Gastrocnemius medialis (tissue), 4 donors: ENCODE measurements around the gene SPATA24. TPM values are rescaled to one million over a fixed set of nuclear protein-coding genes. Genes with fewer than 3 reads are reported as not detected.
"Not testable (repeated sequence)": the region's sequence is repeated elsewhere in the genome, so short reads cannot be mapped to it uniquely, and the experiment has no call there.

Experiments
- ATAC-seq, 2 donors: fragments of 150-250 bp; one replicate each; pipeline ENCODE4 v1.9.1; 2016
- DNase-seq, 2 donors: peaks; one replicate each; pipeline ENCODE4 v3.0.0-alpha.2; 2019
- H3K27ac ChIP-seq, 4 donors: fragments of 200-600 bp; sonication (generic); 1 replicate in 1 of 4; 2 replicates in 3 of 4; pipeline ENCODE4 v1.5.1; 2016 to 2018; ENCODE audit warnings: mild to moderate bottlenecking in 2 of 4, moderate library complexity in 1 of 4
- H3K27me3 ChIP-seq, 3 donors: fragments of 200-600 bp; sonication (generic) in 2 of 3; 1 replicate in 1 of 3; 2 replicates in 2 of 3; pipeline versions ENCODE4 v1.5.1 to v1.6.0; 2016 to 2019; ENCODE audit warnings: mild to moderate bottlenecking in 1 of 3, moderate library complexity in 1 of 3
- H3K36me3 ChIP-seq, 2 donors: fragments of 200-600 bp; sonication (generic) in 1 of 2; one replicate each; pipeline ENCODE4 v1.5.1; 2017 to 2018
- H3K4me1 ChIP-seq, 2 donors: fragments of 200-600 bp; sonication (generic) in 1 of 2; one replicate each; pipeline ENCODE4 v1.5.1; 2016 to 2017; ENCODE audit warnings: mild to moderate bottlenecking in 2 of 2
- H3K4me3 ChIP-seq, 4 donors: fragments of 200-600 bp; sonication (generic) in 3 of 4; 1 replicate in 1 of 4; 2 replicates in 3 of 4; pipeline ENCODE4 v1.5.1; 2016 to 2019; ENCODE audit warnings: mild to moderate bottlenecking in 2 of 4
- H3K9me3 ChIP-seq, 3 donors: fragments of 200-600 bp; sonication (generic) in 2 of 3; 1 replicate in 1 of 3; 2 replicates in 2 of 3; pipeline ENCODE4 v1.5.1; 2016 to 2019
- POLR2A ChIP-seq, 2 donors: fragments of 450-650 bp; IDR thresholded peaks; one replicate each; pipeline ENCODE4 v1.6.1; 2017; ENCODE audit warnings: antibody characterized with exemption in 2 of 2, mild to moderate bottlenecking in 2 of 2, moderate library complexity in 2 of 2
- in situ Hi-C, 4 donors: fragments of 200-750 bp; cut with MboI; loops; one replicate each; pipeline versions ENCODE4 v1.15.0 to v1.8.0; 2017; ENCODE audit warnings: low sequenced_read_pairs in 4 of 4
- intact Hi-C: fragments of 100-400 bp; cut with DNase I; formaldehyde crosslinking; loops from one replicate; pipeline ENCODE4 v1.15.1; 2023; ENCODE audit warnings: low total_unique reads
- total RNA-seq, 4 donors: library from RNA; depleted of rRNA; stranded (reverse); fragments of >200 nt; gene quantifications; one replicate each; pipeline versions ENCODE4 v1.1.0 to v1.2.3, GENCODE V29; 2016
- TF ChIP-seq, protein P1 (sequence below), 5 experiments: fragments of 450-650 bp in 3 of 5; fragments of 200-600 bp in 2 of 5; sonication (generic) in 2 of 5; IDR thresholded peaks in 4 of 5; conservative IDR thresholded peaks in 1 of 5; 1 replicate in 4 of 5; 2 replicates in 1 of 5; pipeline ENCODE4 v1.5.1; 2016 to 2019; ENCODE audit warnings: antibody characterized with exemption in 5 of 5, mild to moderate bottlenecking in 3 of 5, moderate library complexity in 3 of 5

The SPATA24 gene
- total RNA-seq, 4 donors from 2014 or later, result 6.8 to 24.1 (median 12.5) TPM

DNA sequence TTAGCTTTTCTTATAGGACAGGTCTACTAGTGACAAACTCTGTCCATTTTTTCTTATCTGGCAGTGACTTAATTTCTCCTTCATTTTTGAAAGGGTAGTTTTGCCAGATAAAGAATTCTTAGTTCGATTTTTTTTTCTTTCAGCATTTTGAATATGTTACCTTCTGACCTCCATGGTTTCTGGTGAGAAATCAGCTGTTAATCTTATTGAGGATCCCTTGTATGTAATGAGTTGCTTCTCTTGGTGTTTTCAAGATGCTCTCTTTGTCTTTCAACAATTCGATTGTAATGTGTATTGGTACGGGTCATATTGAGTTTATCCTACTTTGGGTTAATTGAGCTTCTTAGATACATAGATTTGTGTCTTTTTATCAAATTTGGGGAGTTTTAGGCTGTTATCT lies 49.7 kb downstream of the SPATA24 start:
- Histone ChIP-seq H3K27me3 (no peaks in the 10 kb centered on the region), H3K4me1 (peaks cover 22 to 37% of the 10 kb centered on the region in 2 donors), H3K4me3 (no peak overlapping the region), H3K9me3 (no peaks in the 10 kb centered on the region), H3K27ac (no peak overlapping the region), H3K36me3 (no peaks in the 10 kb centered on the region)
- in situ Hi-C loops, result no loop called here
- DNase-seq, result no peak
- ATAC-seq, result no peak
- intact Hi-C loops, result no loop called here
- no peak for TF ChIP-seq POLR2A (IDR thresholded peaks at IDR 0.05)
- TF ChIP-seq, protein P1, sequence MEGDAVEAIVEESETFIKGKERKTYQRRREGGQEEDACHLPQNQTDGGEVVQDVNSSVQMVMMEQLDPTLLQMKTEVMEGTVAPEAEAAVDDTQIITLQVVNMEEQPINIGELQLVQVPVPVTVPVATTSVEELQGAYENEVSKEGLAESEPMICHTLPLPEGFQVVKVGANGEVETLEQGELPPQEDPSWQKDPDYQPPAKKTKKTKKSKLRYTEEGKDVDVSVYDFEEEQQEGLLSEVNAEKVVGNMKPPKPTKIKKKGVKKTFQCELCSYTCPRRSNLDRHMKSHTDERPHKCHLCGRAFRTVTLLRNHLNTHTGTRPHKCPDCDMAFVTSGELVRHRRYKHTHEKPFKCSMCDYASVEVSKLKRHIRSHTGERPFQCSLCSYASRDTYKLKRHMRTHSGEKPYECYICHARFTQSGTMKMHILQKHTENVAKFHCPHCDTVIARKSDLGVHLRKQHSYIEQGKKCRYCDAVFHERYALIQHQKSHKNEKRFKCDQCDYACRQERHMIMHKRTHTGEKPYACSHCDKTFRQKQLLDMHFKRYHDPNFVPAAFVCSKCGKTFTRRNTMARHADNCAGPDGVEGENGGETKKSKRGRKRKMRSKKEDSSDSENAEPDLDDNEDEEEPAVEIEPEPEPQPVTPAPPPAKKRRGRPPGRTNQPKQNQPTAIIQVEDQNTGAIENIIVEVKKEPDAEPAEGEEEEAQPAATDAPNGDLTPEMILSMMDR (IDR thresholded peaks at IDR 0.05 in 4 of 5, conservative IDR thresholded peaks at IDR 0.05 in 1 of 5), result no peak

DNA sequence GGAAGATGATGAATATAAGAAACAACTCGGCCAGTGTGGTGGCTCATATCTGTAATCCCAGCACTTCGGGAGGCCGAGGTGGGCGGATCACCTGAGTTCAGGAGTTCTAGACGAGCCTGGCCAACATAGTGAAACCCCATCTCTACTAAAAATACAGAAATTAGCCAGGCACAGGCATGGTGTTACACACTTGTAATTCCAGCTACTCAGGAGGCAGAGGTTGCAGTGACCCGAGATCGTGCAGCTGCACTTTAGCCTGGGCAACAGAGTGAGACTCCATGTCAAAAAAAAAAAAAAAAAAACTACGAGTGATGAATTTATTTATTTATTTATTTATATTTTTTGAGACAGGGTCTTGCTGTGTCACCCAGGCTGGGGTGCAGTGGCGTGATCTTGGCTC lies 56.0 kb downstream of the SPATA24 start:
- intact Hi-C loops, DNase-seq, H3K27me3 ChIP-seq, H3K27ac ChIP-seq, H3K9me3 ChIP-seq, H3K4me3 ChIP-seq, H3K36me3 ChIP-seq, ATAC-seq: not testable (repeated sequence)
- in situ Hi-C loops, result loop anchor here in 1 of 4 donors (10.0 kb wide), 1 partner anchor 53 kb away; the partner anchor contains the start of gene MATR3
- H3K4me1 ChIP-seq, result peaks cover 46 to 56% of the 10 kb centered on the region in 2 donors

Other genes starting within 250 kb of the SPATA24 start
- 10 to 100 TPM; 36.6 to 52.6 (median 48.2) TPM for gene SIL1, start 205.7 kb downstream of the SPATA24 start, total RNA-seq
- 100 to 1,000 TPM; 115 to 188 (median 156) TPM for gene MATR3, start 110.3 kb downstream of the SPATA24 start, total RNA-seq
- gene PAIP2, start 62.2 kb downstream of the SPATA24 start, total RNA-seq, result 100 to 1,000 TPM; 111 to 148 (median 126) TPM
- gene SLC23A1, start 20.8 kb downstream of the SPATA24 start, total RNA-seq, result not detected
- under 1 TPM in 1 of 4 donors, not detected in 3; 0.46 TPM for gene MZB1, start 14.2 kb downstream of the SPATA24 start, total RNA-seq
- gene PROB1, start 9.0 kb downstream of the SPATA24 start, total RNA-seq, result 10 to 100 TPM; 26.8 to 81.4 (median 52.9) TPM
- 10 to 100 TPM in 3 of 4 donors, 1 to 10 TPM in 1; 5.1 to 21.7 (median 13.3) TPM for gene DNAJC18, start 35.4 kb upstream of the SPATA24 start, total RNA-seq
- gene ECSCR, start 58.7 kb upstream of the SPATA24 start, total RNA-seq, result 1 to 10 TPM; 5.4 to 8.9 (median 6.9) TPM
- not detected for gene SMIM33, start 66.9 kb upstream of the SPATA24 start, total RNA-seq
- 10 to 100 TPM; 10.1 to 12.5 (median 10.9) TPM for gene STING1, start 78.7 kb upstream of the SPATA24 start, total RNA-seq
- 100 to 1,000 TPM in 3 of 4 donors, 10 to 100 TPM in 1; 98.5 to 199 (median 131) TPM for gene UBE2D2, start 157.2 kb upstream of the SPATA24 start, total RNA-seq
- 10 to 100 TPM; 38.5 to 83.8 (median 60.9) TPM for gene CXXC5, start 244.3 kb upstream of the SPATA24 start, total RNA-seq